ENCODE measurements around the gene C12orf56. TPM values are rescaled to one million over a fixed set of nuclear protein-coding genes. Genes with fewer than 3 reads are reported as not detected.

Gene C12orf56
- total RNA-seq, 1 experiment from 2014 or later: not detected

- Histone ChIP-seq H3K36me3 (ENCODE audit: control insufficient read depth in 1 of 2, insufficient read depth in 2 of 2, low read length in 2 of 2) (no peaks in the 10 kb centered on the region), H3K27ac (ENCODE audit: low read depth, low read length) (no peak overlapping the region), H3K9me2 (ENCODE audit: insufficient read depth) (no peaks in the 10 kb centered on the region), H3K4me2 (ENCODE audit: low read length) (no peak overlapping the region), H3K4me3 (replicated peaks in 1 of 2; ENCODE audit: low read depth in 1 of 2, low read length in 2 of 2) (no peak overlapping the region), H4K20me1 (ENCODE audit: insufficient read depth) (no peaks in the 10 kb centered on the region), H3K79me2 (ENCODE audit: insufficient read depth, low read length) (no peaks in the 10 kb centered on the region), H3K9ac (ENCODE audit: low read length) (no peak overlapping the region), H3K9me3 (ENCODE audit: control insufficient read depth in 1 of 2, insufficient read depth in 1 of 2, low read depth in 1 of 2, low read length in 2 of 2) (no peaks in the 10 kb centered on the region), H3K27me3 (ENCODE audit: insufficient read depth, low read length) (no peaks in the 10 kb centered on the region), H2AFZ (ENCODE audit: low read depth, low read length, poor library complexity, severe bottlenecking) (no peak overlapping the region), H3K4me1 (ENCODE audit: control insufficient read depth in 1 of 2, insufficient read depth in 2 of 2, low read length in 2 of 2) (no peaks in the 10 kb centered on the region)
- TF ChIP-seq EGR1 (IDR thresholded peaks at IDR 0.05; ENCODE audit: low read depth) (no peak), POLR2A (IDR thresholded peaks at IDR 0.05; ENCODE audit: borderline replicate concordance, extremely low read depth, insufficient read depth, insufficient read length) (no peak), ZFX (IDR thresholded peaks at IDR 0.05) (no peak), ZNF274 (IDR thresholded peaks at IDR 0.05; ENCODE audit: low read depth, low read length) (no peak), ELF1 (IDR thresholded peaks at IDR 0.05; ENCODE audit: borderline replicate concordance, low read depth) (no peak), YY1 (IDR thresholded peaks at IDR 0.05; ENCODE audit: extremely low read depth, insufficient replicate concordance, low read depth, low read length) (no peak), EZH2 (IDR thresholded peaks at IDR 0.05) (no peak), MAX (IDR thresholded peaks at IDR 0.05) (no peak), SIN3A (IDR thresholded peaks at IDR 0.05; ENCODE audit: low read depth) (no peak), SP1 (IDR thresholded peaks at IDR 0.05; ENCODE audit: low read depth) (no peak), JUND (IDR thresholded peaks at IDR 0.05) (no peak), ATF3 (IDR thresholded peaks at IDR 0.05) (no peak), RAD21 (IDR thresholded peaks at IDR 0.05; ENCODE audit: low read depth) (no peak), POLR2AphosphoS5 (IDR thresholded peaks at IDR 0.05; ENCODE audit: low read depth, low read length) (no peak), SRF (IDR thresholded peaks at IDR 0.05; ENCODE audit: low read depth) (no peak), FOSL1 (IDR thresholded peaks at IDR 0.05; ENCODE audit: low read depth) (no peak)
- TF ChIP-seq, protein P1, sequence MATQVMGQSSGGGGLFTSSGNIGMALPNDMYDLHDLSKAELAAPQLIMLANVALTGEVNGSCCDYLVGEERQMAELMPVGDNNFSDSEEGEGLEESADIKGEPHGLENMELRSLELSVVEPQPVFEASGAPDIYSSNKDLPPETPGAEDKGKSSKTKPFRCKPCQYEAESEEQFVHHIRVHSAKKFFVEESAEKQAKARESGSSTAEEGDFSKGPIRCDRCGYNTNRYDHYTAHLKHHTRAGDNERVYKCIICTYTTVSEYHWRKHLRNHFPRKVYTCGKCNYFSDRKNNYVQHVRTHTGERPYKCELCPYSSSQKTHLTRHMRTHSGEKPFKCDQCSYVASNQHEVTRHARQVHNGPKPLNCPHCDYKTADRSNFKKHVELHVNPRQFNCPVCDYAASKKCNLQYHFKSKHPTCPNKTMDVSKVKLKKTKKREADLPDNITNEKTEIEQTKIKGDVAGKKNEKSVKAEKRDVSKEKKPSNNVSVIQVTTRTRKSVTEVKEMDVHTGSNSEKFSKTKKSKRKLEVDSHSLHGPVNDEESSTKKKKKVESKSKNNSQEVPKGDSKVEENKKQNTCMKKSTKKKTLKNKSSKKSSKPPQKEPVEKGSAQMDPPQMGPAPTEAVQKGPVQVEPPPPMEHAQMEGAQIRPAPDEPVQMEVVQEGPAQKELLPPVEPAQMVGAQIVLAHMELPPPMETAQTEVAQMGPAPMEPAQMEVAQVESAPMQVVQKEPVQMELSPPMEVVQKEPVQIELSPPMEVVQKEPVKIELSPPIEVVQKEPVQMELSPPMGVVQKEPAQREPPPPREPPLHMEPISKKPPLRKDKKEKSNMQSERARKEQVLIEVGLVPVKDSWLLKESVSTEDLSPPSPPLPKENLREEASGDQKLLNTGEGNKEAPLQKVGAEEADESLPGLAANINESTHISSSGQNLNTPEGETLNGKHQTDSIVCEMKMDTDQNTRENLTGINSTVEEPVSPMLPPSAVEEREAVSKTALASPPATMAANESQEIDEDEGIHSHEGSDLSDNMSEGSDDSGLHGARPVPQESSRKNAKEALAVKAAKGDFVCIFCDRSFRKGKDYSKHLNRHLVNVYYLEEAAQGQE (IDR thresholded peaks at IDR 0.05; ENCODE audit: low read depth): no peak
- intact Hi-C loops (cut with micrococcal nuclease): no loop called here
- CTCF ChIA-PET: no interaction called here
- DNase-seq (ENCODE audit: low read depth, low spot score): no peak
- POLR2A ChIA-PET: no interaction called here
- no TSS peak for BruUV-seq (replicated peaks)
- no peak for ATAC-seq
- RAD21 ChIA-PET (ENCODE audit: low non-redundant PET in 1 of 2, low total read pairs in 2 of 2, uncharacterized antibody in 2 of 2, unreplicated experiment in 2 of 2): no interaction called here
These were observed 128.7 kb downstream of the C12orf56 start for GRCh38 chr12:64261813-64262212.
